Smooth muscle cell (in vitro differentiated cells): ENCODE data around the gene NDE1. TPM values are rescaled to one million over a fixed set of nuclear protein-coding genes. Genes with fewer than 3 reads are reported as not detected.

Experiments used
- DNase-seq: peaks from one replicate; lab custom pipeline; 2025; ENCODE audit not compliant: unreplicated experiment; lab: John Stamatoyannopoulos, UW
- H2AFZ ChIP-seq: fragments of 200-600 bp; sonication (generic); 2 replicates; pipeline ENCODE4 v1.6.0; 2016; ENCODE audit warnings: antibody characterized with exemption, low read depth, mild to moderate bottlenecking
- H3F3A ChIP-seq: fragments of 200-600 bp; sonication (generic); 2 replicates; pipeline ENCODE4 v1.6.0; 2017; ENCODE audit warnings: antibody characterized with exemption, low read depth
- H3K27ac ChIP-seq: fragments of 200-600 bp; sonication (generic); 2 replicates; pipeline ENCODE4 v1.5.1; 2016; ENCODE audit warnings: low read depth, mild to moderate bottlenecking
- H3K27me3 ChIP-seq: fragments of 200-600 bp; sonication (generic); 2 replicates; pipeline ENCODE4 v1.6.1; 2016; ENCODE audit warnings: low read depth, mild to moderate bottlenecking
- H3K36me3 ChIP-seq: fragments of 200-600 bp; sonication (generic); 2 replicates; pipeline ENCODE4 v1.5.1; 2016; ENCODE audit warnings: low read depth
- H3K4me1 ChIP-seq: fragments of 200-600 bp; sonication (generic); 2 replicates; pipeline ENCODE4 v1.5.1; 2016; ENCODE audit warnings: low read depth
- H3K4me2 ChIP-seq: fragments of 200-600 bp; sonication (generic); 2 replicates; pipeline ENCODE4 v1.6.0; 2016; ENCODE audit warnings: mild to moderate bottlenecking
- H3K4me3 ChIP-seq: fragments of 200-600 bp; sonication (generic); 2 replicates; pipeline ENCODE4 v1.5.1; 2016; ENCODE audit warnings: mild to moderate bottlenecking
- H3K79me2 ChIP-seq: fragments of 200-600 bp; sonication (generic); 2 replicates; pipeline ENCODE4 v1.6.0; 2016; ENCODE audit warnings: low read depth, mild to moderate bottlenecking
- H3K9ac ChIP-seq: fragments of 200-600 bp; sonication (generic); 2 replicates; pipeline ENCODE4 v1.6.0; 2016; ENCODE audit warnings: low read depth
- H3K9me3 ChIP-seq: fragments of 200-600 bp; sonication (generic); replicated peaks from 2 replicates; pipeline ENCODE4 v1.5.1; 2016; ENCODE audit warnings: low read depth
- H4K20me1 ChIP-seq: fragments of 200-600 bp; sonication (generic); 2 replicates; pipeline ENCODE4 v1.6.0; 2016; ENCODE audit warnings: low read depth
- WGBS: methylation state at CpG from one replicate; pipeline ENCODE4 v1.1.7; 2016; ENCODE audit warnings: low lambda C conversion rate; 5-methylcytosine and 5-hydroxymethylcytosine counted together
- polyA plus RNA-seq: library from polyadenylated mRNA; unstranded; fragments of >200 nt; fragmentation: Nextera tagmentation; extraction: Ambion mirVana; gene quantifications from 2 replicates; pipeline ENCODE4 v1.2.1, GENCODE V29; 2016
- total RNA-seq: library from RNA; depleted of rRNA; stranded (reverse); fragments of >200 nt; gene quantifications from 2 replicates; pipeline ENCODE4 v1.2.3, GENCODE V29; 2014
- TF ChIP-seq, protein P1 (sequence below): fragments of 200-600 bp; sonication (generic); IDR thresholded peaks from 2 replicates; pipeline ENCODE4 v1.5.1; 2017; ENCODE audit warnings: borderline replicate concordance, mild to moderate bottlenecking, antibody characterized with exemption; ENCODE audit not compliant: insufficient read depth, poor library complexity, severe bottlenecking

Gene NDE1
- total and polyA plus RNA-seq, 2 experiments from 2014 or later: 12.2 to 17.9 TPM

DNA sequence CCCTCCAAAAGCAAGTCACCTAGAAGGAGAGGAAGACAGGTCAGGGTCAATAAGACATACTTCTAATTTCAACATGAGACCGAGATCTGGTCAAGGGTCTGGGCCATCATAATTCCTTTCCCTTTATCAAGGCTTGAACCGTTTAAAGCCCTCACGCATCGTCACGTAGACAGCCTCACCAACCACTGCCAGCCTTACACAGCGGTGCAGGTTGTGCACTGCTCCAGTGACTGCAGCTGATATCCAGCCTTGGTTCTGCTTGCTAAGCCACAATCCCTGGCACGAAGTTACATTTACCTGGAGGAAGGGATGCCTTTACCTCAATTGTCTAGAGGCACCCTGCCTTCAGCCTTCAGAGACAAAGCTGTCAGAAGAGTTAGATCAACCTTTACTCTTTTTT, 121.6 kb downstream of the NDE1 start:
- Histone ChIP-seq H4K20me1 (no peaks in the 10 kb centered on the region), H3K9ac (no peak overlapping the region), H3K4me3 (no peak overlapping the region), H3K4me2 (no peak overlapping the region), H3K9me3 (no peaks in the 10 kb centered on the region), H3K27ac (no peak overlapping the region), H3K36me3 (no peaks in the 10 kb centered on the region), H2AFZ (no peak overlapping the region), H3K79me2 (no peaks in the 10 kb centered on the region), H3K4me1 (no peaks in the 10 kb centered on the region), H3F3A (no peaks in the 10 kb centered on the region), H3K27me3 (peaks cover 64% of the 10 kb centered on the region)
- 86% methylated on average over 7 of the region's 7 CpGs for WGBS
- TF ChIP-seq, protein P1, sequence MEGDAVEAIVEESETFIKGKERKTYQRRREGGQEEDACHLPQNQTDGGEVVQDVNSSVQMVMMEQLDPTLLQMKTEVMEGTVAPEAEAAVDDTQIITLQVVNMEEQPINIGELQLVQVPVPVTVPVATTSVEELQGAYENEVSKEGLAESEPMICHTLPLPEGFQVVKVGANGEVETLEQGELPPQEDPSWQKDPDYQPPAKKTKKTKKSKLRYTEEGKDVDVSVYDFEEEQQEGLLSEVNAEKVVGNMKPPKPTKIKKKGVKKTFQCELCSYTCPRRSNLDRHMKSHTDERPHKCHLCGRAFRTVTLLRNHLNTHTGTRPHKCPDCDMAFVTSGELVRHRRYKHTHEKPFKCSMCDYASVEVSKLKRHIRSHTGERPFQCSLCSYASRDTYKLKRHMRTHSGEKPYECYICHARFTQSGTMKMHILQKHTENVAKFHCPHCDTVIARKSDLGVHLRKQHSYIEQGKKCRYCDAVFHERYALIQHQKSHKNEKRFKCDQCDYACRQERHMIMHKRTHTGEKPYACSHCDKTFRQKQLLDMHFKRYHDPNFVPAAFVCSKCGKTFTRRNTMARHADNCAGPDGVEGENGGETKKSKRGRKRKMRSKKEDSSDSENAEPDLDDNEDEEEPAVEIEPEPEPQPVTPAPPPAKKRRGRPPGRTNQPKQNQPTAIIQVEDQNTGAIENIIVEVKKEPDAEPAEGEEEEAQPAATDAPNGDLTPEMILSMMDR: no peak
- no peak for DNase-seq

DNA sequence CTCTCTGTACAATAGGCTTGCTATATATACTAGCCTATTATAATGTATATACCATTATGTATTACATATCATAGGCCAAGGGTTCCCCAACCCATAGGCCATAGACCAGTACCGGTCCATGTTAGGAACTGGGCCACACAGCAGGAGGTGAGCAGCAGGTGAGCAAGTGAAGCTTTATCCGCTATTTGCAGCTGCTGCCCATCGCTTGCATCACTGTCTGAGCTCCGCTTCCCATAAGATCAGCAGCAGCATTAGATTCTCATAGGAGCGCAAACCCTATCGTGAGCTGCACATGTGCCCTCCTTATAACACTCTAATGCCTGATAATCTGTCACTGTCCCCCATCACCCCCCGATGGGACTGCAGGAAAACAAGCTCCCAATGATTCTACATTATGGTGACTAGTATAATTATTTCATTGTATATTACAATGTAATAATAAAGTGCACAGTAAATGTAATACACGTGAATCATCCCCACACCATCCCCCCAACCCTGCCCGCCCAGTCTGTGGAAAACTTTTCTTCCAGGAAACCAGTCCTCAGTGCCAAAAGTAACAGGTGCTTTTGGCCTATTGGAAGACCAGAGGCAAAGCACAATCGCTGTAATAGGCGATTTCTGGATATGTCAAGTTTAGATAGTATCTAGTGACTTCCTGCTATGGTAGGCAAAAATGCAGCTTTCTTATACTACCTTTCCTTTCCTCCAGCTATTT, 122.7 kb downstream of the NDE1 start:
- Histone ChIP-seq H3K27me3 (peaks cover 74% of the 10 kb centered on the region), H3K36me3 (no peaks in the 10 kb centered on the region), H2AFZ (no peak overlapping the region), H3K4me1 (no peaks in the 10 kb centered on the region), H3K79me2 (no peaks in the 10 kb centered on the region), H3K27ac (no peak overlapping the region), H3K4me2 (no peak overlapping the region), H3K9ac (no peak overlapping the region), H3F3A (no peaks in the 10 kb centered on the region), H3K4me3 (no peak overlapping the region), H3K9me3 (no peaks in the 10 kb centered on the region), H4K20me1 (no peaks in the 10 kb centered on the region)
- TF ChIP-seq, protein P1: no peak
- no peak for DNase-seq
- WGBS: 89% methylated on average over 11 of the region's 11 CpGs

DNA sequence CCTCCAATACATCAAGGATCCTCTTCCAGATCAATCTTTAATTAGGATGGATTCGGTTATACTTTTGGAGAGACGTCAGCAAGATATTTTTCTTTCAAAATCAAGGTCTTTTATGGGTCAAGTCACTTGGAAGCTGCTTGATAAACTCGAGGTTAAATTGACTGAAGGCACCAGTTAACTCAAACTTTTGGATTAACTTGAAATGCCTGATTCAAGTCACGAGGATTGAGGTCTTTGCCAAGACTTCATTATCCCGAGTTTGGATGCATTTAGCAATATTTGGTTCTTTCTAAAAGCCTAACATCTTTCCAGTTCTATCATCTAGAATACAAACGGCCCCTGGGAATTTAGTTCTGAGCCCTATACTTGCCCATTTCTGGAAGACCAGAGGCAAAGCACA, 123.9 kb downstream of the NDE1 start:
- TF ChIP-seq, protein P1: no peak

DNA sequence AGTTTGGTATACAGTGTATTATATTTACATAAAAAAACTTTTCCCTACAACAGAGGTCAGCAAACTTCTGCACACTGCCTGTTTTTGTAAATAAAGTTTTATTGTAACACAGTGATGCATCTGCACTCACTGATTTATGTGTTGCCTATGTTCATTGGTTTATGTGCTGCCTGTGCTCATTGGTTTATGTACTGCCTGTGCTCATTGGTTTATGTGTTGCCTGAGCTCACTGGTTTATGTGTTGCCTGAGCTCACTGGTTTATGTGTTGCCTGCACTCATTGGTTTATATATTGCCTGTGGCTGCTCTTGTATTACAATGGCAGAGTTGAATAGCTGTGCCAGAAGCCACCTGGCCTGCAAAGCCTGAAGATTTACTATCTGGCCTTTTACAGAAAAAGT, 125.2 kb downstream of the NDE1 start:
- no peaks in the 10 kb centered on the region for H3K79me2 ChIP-seq
- H3K27me3 ChIP-seq: peaks cover 92% of the 10 kb centered on the region
- TF ChIP-seq, protein P1: no peak
- no peaks in the 10 kb centered on the region for H3K4me1 ChIP-seq
- H3F3A ChIP-seq: no peaks in the 10 kb centered on the region
- H3K9me3 ChIP-seq: no peaks in the 10 kb centered on the region
- H3K4me2 ChIP-seq: no peak overlapping the region
- H2AFZ ChIP-seq: no peak overlapping the region
- no peak for DNase-seq
- H3K36me3 ChIP-seq: no peaks in the 10 kb centered on the region
- H3K27ac ChIP-seq: no peak overlapping the region
- H4K20me1 ChIP-seq: no peaks in the 10 kb centered on the region
- H3K4me3 ChIP-seq: no peak overlapping the region
- H3K9ac ChIP-seq: no peak overlapping the region

More for the DNA sequence above, 123.9 kb downstream of the NDE1 start:
- Histone ChIP-seq H3K9me3 (no peaks in the 10 kb centered on the region), H3K27me3 (peaks cover 80% of the 10 kb centered on the region), H3K9ac (no peak overlapping the region), H3K27ac (no peak overlapping the region), H4K20me1 (no peaks in the 10 kb centered on the region), H3K36me3 (no peaks in the 10 kb centered on the region), H3F3A (no peaks in the 10 kb centered on the region), H2AFZ (no peak overlapping the region), H3K4me3 (no peak overlapping the region), H3K4me2 (no peak overlapping the region), H3K79me2 (no peaks in the 10 kb centered on the region), H3K4me1 (no peaks in the 10 kb centered on the region)
- DNase-seq: no peak
- 78% methylated on average over 6 of the region's 6 CpGs for WGBS
